Sigmoid colon (tissue), 7 donors: ENCODE results near the gene KRTAP20-3. TPM values are rescaled to one million over a fixed set of nuclear protein-coding genes. Genes with fewer than 3 reads are reported as not detected.

Experiments used
- DNase-seq: peaks from one replicate; pipeline ENCODE4 v3.0.0-alpha.2; 2019
- H3K27ac ChIP-seq, 4 donors: fragments of 200-600 bp; sonication (generic); one replicate each; pipeline ENCODE4 v1.5.1; 2016 to 2019; ENCODE audit warnings: mild to moderate bottlenecking in 1 of 4
- H3K27me3 ChIP-seq, 3 donors: fragments of 200-600 bp; sonication (generic); one replicate each; pipeline ENCODE4 v1.5.1; 2019; ENCODE audit warnings: mild to moderate bottlenecking in 1 of 3
- H3K36me3 ChIP-seq, 4 donors: fragments of 200-600 bp; sonication (generic); one replicate each; pipeline ENCODE4 v1.5.1; 2016 to 2019
- H3K4me1 ChIP-seq, 4 donors: fragments of 200-600 bp; sonication (generic); one replicate each; pipeline ENCODE4 v1.5.1; 2017 to 2019
- H3K4me3 ChIP-seq, 4 donors: fragments of 200-600 bp; sonication (generic); one replicate each; pipeline ENCODE4 v1.5.1; 2017 to 2019; ENCODE audit warnings: mild to moderate bottlenecking in 2 of 4, moderate library complexity in 1 of 4
- H3K9me3 ChIP-seq, 4 donors: fragments of 200-600 bp in 3 of 4; sonication (generic) in 3 of 4; one replicate each; pipeline versions ENCODE4 v1.5.1 to v1.6.1; 2013 to 2019
- EP300 ChIP-seq, 4 donors: sonication (generic); formaldehyde crosslinking; IDR thresholded peaks; one replicate each; pipeline ENCODE4 v1.6.1; 2017; ENCODE audit warnings: antibody characterized with exemption in 4 of 4
- POLR2A ChIP-seq, 2 donors: fragments of 450-650 bp; IDR thresholded peaks; one replicate each; pipeline ENCODE4 v1.6.1; 2016; ENCODE audit warnings: antibody characterized with exemption in 2 of 2, mild to moderate bottlenecking in 2 of 2, moderate library complexity in 2 of 2
- POLR2AphosphoS5 ChIP-seq, 4 donors: sonication (generic); formaldehyde crosslinking; IDR thresholded peaks; one replicate each; pipeline ENCODE4 v1.6.1; 2017; ENCODE audit warnings: antibody characterized with exemption in 4 of 4
- WGBS, 2 donors: extraction: QIAGEN DNeasy Blood & Tissue Kit; methylation state at CpG; one replicate each; pipeline ENCODE4 v1.1.7; 2013; 5-methylcytosine and 5-hydroxymethylcytosine counted together
- intact Hi-C: fragments of 100-400 bp; cut with DNase I; formaldehyde crosslinking; loops from one replicate; pipeline ENCODE4 v1.15.1; 2023
- polyA plus RNA-seq, 3 donors: library from polyadenylated mRNA; stranded (reverse); fragments of 200-250 nt; gene quantifications; one replicate each; pipeline ENCODE4 v1.2.3, GENCODE V29; 2013
- total RNA-seq, 4 donors: library from RNA; depleted of rRNA; stranded (reverse); fragments of >200 nt; gene quantifications; one replicate each; pipeline ENCODE4 v1.1.0, GENCODE V29; 2016
- TF ChIP-seq, protein P1 (sequence below), 4 experiments: fragments of 450-650 bp in 3 of 4; fragments of 200-600 bp in 1 of 4; IDR thresholded peaks; one replicate each; pipeline ENCODE4 v1.5.1; 2016 to 2019; ENCODE audit warnings: antibody characterized with exemption in 4 of 4, mild to moderate bottlenecking in 3 of 4, moderate library complexity in 2 of 4
- donor health status: healthy with polysubstance abuse.
- donor health status: Bipolar disorder and iron deficiency.
- donor health status: healthy.

Gene KRTAP20-3
- total and polyA plus RNA-seq, 7 donors, result not detected

DNA sequence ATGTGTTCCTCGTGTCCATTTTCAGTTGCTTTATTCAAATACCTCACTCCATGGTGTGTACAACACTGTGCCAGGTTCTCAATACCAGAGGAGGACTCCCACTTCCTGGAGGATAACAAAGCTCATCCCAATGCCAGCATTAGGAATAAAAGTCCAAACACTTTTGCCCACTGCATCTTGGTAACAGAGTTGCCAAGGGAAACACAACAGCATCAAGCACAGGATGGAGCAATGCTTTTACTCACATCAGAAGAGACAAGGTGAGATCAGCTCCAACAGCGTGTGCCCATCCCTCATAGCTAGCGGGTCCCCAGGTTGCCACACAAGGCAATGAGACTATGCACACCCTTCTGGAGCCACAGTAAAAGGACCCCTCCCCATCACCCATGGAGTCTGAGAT is 19.3 kb upstream of the KRTAP20-3 start:
- no peak overlapping the region for H3K4me3 ChIP-seq
- no peaks in the 10 kb centered on the region for H3K4me1 ChIP-seq
- H3K27me3 ChIP-seq, result no peaks in the 10 kb centered on the region
- WGBS, 2 donors, result 85 to 94% methylated on average over 3 of the region's 3 CpGs
- TF ChIP-seq, protein P1, sequence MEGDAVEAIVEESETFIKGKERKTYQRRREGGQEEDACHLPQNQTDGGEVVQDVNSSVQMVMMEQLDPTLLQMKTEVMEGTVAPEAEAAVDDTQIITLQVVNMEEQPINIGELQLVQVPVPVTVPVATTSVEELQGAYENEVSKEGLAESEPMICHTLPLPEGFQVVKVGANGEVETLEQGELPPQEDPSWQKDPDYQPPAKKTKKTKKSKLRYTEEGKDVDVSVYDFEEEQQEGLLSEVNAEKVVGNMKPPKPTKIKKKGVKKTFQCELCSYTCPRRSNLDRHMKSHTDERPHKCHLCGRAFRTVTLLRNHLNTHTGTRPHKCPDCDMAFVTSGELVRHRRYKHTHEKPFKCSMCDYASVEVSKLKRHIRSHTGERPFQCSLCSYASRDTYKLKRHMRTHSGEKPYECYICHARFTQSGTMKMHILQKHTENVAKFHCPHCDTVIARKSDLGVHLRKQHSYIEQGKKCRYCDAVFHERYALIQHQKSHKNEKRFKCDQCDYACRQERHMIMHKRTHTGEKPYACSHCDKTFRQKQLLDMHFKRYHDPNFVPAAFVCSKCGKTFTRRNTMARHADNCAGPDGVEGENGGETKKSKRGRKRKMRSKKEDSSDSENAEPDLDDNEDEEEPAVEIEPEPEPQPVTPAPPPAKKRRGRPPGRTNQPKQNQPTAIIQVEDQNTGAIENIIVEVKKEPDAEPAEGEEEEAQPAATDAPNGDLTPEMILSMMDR (IDR thresholded peaks at IDR 0.05), result no peak
- no peak for TF ChIP-seq POLR2A (IDR thresholded peaks at IDR 0.05)
- TF ChIP-seq EP300 (IDR thresholded peaks at IDR 0.05), result no peak
- TF ChIP-seq POLR2AphosphoS5 (IDR thresholded peaks at IDR 0.05), result no peak
- H3K27ac ChIP-seq, result no peak overlapping the region
- no peaks in the 10 kb centered on the region for H3K36me3 ChIP-seq
- DNase-seq, result no peak
- H3K9me3 ChIP-seq, result no peaks in the 10 kb centered on the region
- intact Hi-C loops, result no loop called here

DNA sequence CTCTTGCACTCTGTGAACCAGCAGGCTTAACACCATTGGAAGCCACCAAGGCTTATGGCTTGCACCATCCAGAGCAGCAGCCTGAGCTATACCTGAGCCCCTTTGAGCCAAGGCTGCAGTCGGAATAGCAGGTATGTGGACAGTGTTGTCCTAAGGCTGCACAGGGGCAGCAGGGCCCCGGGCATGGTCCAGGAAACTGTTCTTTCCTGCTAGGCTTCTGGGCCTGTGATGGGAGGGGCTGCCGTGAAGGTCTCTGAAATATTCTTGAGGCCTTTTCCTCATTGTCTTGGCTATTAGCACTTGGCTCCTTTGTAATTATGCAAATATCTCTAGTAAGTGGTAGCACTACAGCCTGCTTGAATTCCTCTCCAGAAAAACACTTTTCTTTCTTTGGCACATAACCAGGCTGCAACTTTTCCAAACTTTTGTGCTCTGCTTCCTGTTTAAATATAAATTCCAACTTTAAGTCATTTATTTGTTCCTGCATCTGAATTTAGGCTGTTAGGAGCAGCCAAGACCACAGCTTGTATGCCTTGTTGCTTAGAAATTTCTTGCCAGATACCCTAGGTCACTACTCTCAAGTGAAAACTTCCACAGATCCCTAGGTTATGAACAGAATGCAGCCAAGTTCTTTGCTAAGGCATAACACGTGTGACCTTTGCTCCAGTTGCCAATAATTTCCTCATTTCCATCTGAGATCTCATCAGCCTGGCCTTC is 17.1 kb upstream of the KRTAP20-3 start:
- Histone ChIP-seq H3K4me1 (no peaks in the 10 kb centered on the region), H3K4me3 (no peak overlapping the region), H3K27ac (no peak overlapping the region), H3K9me3 (no peaks in the 10 kb centered on the region), H3K36me3 (no peaks in the 10 kb centered on the region), H3K27me3 (no peaks in the 10 kb centered on the region)
- intact Hi-C loops, result no loop called here
- no peak for DNase-seq
- WGBS, 2 donors, result 66 to 72% methylated on average over 4 of the region's 4 CpGs
- TF ChIP-seq, protein P1 (IDR thresholded peaks at IDR 0.05), result no peak
- TF ChIP-seq EP300 (IDR thresholded peaks at IDR 0.05) (no peak), POLR2A (IDR thresholded peaks at IDR 0.05) (no peak)

DNA sequence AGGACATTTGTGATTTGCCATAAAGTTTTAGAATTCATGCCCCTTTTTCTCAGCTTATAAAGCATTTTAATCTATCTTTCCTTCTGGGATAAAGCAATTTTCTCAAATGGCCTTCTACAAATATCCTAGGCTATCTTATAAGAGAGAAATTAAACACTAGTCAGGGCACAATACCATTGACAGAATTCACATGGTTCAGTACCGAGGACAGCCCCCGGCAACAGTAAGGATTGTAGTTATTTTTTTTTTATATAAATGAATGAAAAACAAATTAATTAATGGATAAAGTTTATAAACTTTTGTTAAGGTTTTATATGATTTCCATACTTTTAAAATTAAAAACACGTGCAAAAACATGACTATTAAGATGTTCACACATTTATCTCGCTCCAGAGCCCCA is 14.6 kb upstream of the KRTAP20-3 start:
- H3K9me3 ChIP-seq, result no peaks in the 10 kb centered on the region
- H3K36me3 ChIP-seq, result no peaks in the 10 kb centered on the region
- H3K27ac ChIP-seq, result no peak overlapping the region
- WGBS, 2 donors, result 78 to 88% methylated on average over 4 of the region's 4 CpGs
- TF ChIP-seq POLR2A (IDR thresholded peaks at IDR 0.05) (no peak), EP300 (IDR thresholded peaks at IDR 0.05) (no peak), POLR2AphosphoS5 (IDR thresholded peaks at IDR 0.05) (no peak)
- TF ChIP-seq, protein P1 (IDR thresholded peaks at IDR 0.05), result no peak
- DNase-seq, result no peak
- H3K4me1 ChIP-seq, result no peaks in the 10 kb centered on the region
- no peaks in the 10 kb centered on the region for H3K27me3 ChIP-seq
- H3K4me3 ChIP-seq, result no peak overlapping the region
- intact Hi-C loops, result no loop called here

DNA sequence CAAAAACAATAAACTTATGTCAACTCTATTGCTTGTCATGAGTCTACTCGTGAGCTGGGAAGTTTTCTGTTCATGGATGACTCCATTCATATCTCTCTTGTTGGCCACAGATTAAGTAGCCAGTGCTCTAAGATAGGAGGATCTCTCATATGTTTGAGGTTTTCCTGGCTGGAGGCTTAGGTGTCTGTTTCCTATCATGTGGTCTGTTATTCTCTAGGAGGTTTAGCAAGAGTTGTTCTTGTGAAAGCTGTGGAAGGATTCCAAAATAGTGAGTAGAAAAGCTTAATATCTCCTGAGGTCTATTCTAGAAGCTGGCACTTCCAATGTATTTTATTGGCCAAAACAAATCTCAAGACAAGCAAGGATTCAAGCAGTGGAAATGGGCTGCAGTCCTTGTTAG is 13.5 kb upstream of the KRTAP20-3 start:
- H3K27me3 ChIP-seq, result no peaks in the 10 kb centered on the region
- no peak for DNase-seq

DNA sequence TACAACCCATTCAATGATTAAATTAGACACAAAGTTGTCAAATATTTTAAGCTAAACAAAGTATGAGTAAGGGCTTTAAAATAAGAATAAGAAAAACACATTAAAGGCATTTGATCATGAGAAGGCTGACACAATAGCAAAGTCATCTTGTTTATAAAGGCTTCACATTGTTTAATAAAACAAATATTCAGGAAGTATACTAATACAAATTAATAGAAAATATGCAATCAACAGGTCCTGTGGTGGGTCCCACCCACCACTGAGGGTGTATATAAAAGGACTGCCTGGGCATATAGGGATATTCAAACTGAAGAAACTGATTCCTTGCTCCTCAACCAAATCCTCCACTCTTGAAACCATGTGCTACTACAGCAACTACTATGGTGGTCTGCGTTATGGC is 7.8 kb upstream of the KRTAP20-3 start, which contains the start of gene KRTAP20-2:
KRTAP20-2 (plus strand) TSS at position 301 of the 400 bp plus-strand sequence; CDS start at position 359, 58 bp downstream.
- Histone ChIP-seq H3K27me3 (no peaks in the 10 kb centered on the region), H3K4me1 (no peaks in the 10 kb centered on the region), H3K4me3 (no peak within 1 kb of the TSS), H3K36me3 (no peaks in the 10 kb centered on the region), H3K27ac (no peak within 1 kb of the TSS), H3K9me3 (no peaks in the 10 kb centered on the region)
- intact Hi-C loops, result no loop called here
- TF ChIP-seq EP300 (IDR thresholded peaks at IDR 0.05), result no peak
- no peak for TF ChIP-seq POLR2A (IDR thresholded peaks at IDR 0.05)
- TF ChIP-seq, protein P1 (IDR thresholded peaks at IDR 0.05), result no peak
- no peak for TF ChIP-seq POLR2AphosphoS5 (IDR thresholded peaks at IDR 0.05)
- DNase-seq, result no peak
- 86 to 95% methylated on average over 1 of the region's 1 CpG for WGBS, 2 donors

More for the DNA sequence above, 13.5 kb upstream of the KRTAP20-3 start:
- Histone ChIP-seq H3K4me3 (no peak overlapping the region), H3K27ac (no peak overlapping the region), H3K9me3 (no peaks in the 10 kb centered on the region), H3K4me1 (no peaks in the 10 kb centered on the region), H3K36me3 (no peaks in the 10 kb centered on the region)
- 68 to 75% methylated on average over 1 of the region's 1 CpG for WGBS, 2 donors
- peak in 1 of 4 donors; percentile 21 for TF ChIP-seq POLR2AphosphoS5 (IDR thresholded peaks at IDR 0.05)
- no peak for TF ChIP-seq POLR2A (IDR thresholded peaks at IDR 0.05)
- intact Hi-C loops, result no loop called here
